Right ventricle myocardium inferior (tissue), 1 donor: ENCODE data around the gene TNNT1. TPM values are rescaled to one million over a fixed set of nuclear protein-coding genes. Genes with fewer than 3 reads are reported as not detected.
"Not testable (repeated sequence)": the region's sequence is repeated elsewhere in the genome, so short reads cannot be mapped to it uniquely, and the experiment has no call there.

ENCODE experiments used
- ATAC-seq: fragments of 200-7000 bp; cut with Tn5 transposase; one replicate; pipeline ENCODE4 v1.9.1; 2020; ENCODE audit warnings: mild to moderate bottlenecking, moderate library complexity
- DNase-seq: peaks from one replicate; pipeline ENCODE4 v3.0.0; 2021; ENCODE audit errors: missing footprints
- intact Hi-C: fragments of 100-400 bp; cut with DNase I; formaldehyde crosslinking; loops from one replicate; pipeline ENCODE4 v1.11.0; 2022
- total RNA-seq: library from RNA; stranded (reverse); fragmentation: NEBNext Ultra II Directional; extraction: Animal tissue kit (Norgen Biotek cat#: 25700); gene quantifications from one replicate; pipeline ENCODE4 v1.2.1, GENCODE V29; 2021
- donor health status: DM: no; HTN: yes; CAD: no; lungs with severe emphysema.

TNNT1 gene
- total RNA-seq, 1 donor from 2014 or later, result 66.0 TPM

DNA sequence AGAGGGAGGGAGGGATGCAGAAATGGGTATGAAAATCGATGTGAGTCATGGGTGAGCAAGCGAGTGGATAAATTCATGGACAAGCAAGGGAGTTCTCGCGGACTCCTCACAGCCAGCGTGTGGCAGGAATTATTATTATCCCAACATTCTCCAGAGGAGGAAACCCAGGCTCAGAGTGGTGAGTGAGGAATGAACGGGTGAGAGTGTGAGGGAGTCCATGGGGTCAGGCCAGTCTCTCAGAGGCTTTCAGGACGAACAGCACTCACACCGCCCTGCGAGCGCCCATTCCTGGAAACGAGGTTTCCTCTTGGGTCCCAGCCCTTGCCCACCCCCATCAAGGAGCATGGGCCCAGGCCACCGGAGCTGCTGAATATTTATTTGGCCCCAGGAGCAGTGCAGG lies 23.7 kb upstream of the TNNT1 start:
- DNase-seq (no peak), ATAC-seq (no peak)
- intact Hi-C loops, result no loop called here

DNA sequence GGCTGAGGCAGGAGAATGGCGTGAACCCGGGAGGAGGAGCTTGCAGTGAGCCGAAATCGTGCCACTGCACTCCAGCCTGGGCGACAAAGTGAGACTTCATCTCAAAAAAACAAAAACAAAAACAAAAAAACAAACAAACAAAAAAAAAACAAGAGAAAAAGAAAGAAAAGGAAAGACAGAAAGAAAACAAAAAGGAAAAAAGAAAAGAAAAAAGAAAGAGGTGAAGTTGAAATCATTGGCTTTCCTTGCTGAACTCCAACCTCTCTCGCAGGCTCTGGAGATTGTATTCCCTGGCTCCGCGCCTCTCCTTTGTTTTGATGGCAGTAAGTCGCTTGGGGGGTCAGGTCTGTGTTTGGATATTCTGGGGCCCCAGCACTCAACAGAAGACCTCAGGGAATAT lies 23.3 kb upstream of the TNNT1 start:
- intact Hi-C loops, DNase-seq, ATAC-seq: not testable (repeated sequence)

DNA sequence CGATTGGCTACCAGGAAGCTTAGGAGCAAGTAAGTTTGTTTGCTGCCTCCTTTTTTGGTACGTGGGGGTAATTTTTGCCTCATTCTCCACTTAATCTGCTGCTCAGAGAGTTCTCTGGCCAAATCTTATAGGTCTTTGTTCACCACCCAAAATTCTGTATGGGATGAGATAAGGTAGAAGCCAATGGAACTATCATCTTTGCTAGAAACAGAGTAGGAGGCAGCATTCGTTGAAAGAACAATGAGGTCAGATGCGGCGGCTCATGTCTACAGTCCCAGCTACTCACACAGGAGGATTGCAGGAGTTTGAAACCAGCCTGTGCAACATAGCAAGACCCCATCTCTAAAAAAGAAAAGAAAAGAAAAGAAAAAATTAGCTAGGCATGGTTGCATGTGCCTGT lies 22.4 kb upstream of the TNNT1 start:
- DNase-seq (peak; percentile 34), ATAC-seq (no peak)
- intact Hi-C loops, result no loop called here

DNA sequence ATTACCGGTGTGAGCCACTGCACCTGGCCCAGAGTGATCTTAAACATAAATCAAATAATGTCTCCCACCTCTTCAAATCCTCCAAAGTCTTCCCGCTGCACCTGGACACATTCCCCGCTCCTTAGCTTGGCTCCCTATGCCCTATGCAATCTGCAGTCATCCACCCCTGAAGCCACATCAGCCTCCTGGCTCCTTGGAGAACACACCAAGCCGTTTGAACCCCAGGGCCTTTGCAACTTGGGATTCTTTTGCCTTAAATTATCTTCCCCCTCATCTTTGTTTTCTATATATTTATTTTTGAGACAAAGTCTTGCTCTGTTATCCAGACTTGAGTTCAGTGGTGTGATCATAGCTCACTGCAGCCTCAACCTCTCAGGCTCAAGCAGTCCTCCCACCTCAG lies 20.1 kb upstream of the TNNT1 start:
- ATAC-seq (no peak), DNase-seq (no peak)
- intact Hi-C loops, result no loop called here

DNA sequence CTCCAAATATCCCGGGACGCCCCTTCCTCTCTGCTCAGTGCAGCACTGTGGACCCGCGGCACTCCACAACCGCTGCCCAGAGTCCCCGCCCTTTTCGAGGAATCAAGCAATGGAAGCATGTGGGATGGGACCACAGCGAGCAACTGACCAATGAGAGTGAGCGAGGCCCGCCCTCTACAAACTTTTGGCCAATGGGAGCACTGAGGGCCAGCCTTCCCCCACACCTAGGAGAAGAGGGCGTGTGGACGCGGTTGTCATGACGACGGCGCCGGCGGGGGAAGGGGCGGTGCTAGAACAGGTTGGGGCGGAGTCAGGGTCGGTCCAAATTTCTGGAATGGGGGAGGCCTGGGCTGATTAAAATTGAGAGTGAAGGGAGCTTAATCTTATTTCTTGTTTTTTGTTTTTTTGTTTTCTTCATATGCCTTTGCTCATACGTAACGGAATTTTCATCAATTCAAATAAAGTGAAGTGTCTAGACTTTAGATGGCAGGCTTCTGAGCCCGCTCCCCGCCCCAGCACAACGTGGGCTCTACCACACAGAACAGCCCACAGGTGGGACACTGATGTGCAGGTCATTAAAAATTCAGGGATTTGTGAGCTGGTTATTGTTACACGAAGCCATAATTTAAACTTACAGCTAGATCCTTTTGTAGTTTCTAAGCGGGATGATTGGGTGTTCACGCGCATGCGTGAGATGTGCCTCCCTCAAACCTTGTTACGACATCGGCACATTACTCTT lies 17.7 kb upstream of the TNNT1 start, which contains the start of gene DNAAF3:
Gene DNAAF3, minus strand, starts transcription at position 84 of the 739 bp plus-strand sequence. CDS start 200 bp downstream, outside the sequence.
- intact Hi-C loops, result no loop called here
- DNase-seq (peak; percentile 91), ATAC-seq (peak; percentile 98)

DNA sequence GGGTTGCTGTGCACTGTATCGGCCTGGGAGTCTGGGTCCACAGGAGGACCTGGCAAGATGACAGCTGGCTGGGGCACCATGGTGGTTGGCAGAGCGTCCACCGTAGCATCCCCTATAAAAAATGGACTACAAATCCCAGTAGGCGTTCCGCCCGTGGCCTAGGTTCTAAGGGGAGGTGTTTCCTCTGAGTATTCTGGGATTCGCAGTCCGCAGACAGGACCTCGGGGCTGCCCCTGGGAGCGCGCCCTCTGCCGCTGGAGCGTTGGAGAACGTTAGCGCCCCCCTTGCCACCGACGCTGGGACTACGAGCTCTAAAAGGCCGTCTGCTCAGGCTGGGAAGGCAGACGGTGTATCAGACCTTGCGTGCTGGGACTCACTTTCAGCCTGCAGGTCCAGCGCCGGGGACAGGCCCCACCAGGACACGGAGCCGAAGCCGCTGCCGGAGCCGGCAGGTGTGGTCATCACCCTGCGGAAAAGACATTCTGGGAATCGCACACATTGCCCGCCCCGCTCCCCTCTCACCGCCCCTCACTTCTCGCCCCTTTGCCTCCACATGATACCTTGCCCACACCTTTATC lies 17.0 kb upstream of the TNNT1 start:
- DNase-seq, result no peak
- ATAC-seq, result peak; percentile 63
- intact Hi-C loops, result no loop called here

DNA sequence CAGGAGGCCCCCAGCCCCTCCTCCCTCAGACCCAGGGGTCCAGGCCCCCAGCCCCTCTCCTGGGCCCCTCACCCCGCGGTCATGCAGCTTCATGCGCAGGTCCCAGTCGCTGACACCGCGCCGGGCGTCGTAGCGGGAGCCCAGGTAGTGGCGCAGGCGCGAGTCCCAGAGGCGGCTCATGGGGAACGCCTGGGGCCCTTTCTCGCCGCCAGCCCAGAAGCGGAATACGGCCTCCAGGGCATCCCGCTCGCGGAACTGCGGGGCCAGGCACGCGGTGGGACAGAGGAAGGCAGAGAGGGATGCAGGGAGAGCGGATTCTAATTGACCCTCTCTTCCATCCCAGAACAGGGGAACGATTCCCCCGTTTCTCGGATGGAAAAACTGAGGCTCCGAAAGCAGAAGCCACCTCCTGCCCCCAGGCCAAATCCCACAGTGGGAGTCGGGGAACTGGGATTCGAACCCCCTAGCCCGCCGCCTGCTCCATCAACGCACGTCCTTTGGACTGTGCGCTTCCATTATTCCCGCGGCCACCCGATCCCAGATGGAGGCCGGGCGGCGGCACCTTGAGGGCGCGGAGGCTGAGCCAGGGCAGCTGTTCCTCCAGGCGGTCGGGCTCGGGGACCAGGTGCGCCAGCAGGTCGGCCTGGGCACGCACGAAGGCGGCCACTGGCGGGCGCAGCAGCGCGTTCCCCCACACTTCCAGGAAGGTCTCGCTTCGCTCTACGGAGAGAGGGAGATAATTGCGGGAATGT lies 12.7 kb upstream of the TNNT1 start:
- ATAC-seq (no peak), DNase-seq (no peak)
- intact Hi-C loops, result loop anchor here (2.0 kb wide), 2 partner anchors 21 to 49 kb away; no protein-coding TSS in a partner anchor

DNA sequence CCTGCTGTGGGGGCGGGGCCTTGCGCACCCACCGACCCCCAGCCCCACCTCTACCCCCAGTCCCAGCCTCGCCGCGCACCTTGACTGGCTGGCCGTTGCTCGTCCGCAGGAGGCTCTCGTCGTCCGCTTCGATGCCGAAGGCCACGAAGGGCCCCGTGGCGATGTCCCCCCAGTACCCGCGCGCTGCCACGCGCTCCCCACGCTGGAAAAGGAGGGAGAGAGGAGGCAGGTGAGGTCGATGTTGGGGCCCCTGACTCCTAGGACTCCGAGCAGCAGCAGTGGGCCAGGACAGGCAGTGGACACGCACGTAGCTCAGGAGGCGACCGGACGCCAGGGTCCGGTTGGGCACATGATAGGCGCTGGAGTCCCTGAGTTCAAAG lies 12.0 kb upstream of the TNNT1 start:
- ATAC-seq, result no peak
- no peak for DNase-seq
- intact Hi-C loops, result loop anchor here (2.0 kb wide), 2 partner anchors 20 to 50 kb away; no protein-coding TSS in a partner anchor

DNA sequence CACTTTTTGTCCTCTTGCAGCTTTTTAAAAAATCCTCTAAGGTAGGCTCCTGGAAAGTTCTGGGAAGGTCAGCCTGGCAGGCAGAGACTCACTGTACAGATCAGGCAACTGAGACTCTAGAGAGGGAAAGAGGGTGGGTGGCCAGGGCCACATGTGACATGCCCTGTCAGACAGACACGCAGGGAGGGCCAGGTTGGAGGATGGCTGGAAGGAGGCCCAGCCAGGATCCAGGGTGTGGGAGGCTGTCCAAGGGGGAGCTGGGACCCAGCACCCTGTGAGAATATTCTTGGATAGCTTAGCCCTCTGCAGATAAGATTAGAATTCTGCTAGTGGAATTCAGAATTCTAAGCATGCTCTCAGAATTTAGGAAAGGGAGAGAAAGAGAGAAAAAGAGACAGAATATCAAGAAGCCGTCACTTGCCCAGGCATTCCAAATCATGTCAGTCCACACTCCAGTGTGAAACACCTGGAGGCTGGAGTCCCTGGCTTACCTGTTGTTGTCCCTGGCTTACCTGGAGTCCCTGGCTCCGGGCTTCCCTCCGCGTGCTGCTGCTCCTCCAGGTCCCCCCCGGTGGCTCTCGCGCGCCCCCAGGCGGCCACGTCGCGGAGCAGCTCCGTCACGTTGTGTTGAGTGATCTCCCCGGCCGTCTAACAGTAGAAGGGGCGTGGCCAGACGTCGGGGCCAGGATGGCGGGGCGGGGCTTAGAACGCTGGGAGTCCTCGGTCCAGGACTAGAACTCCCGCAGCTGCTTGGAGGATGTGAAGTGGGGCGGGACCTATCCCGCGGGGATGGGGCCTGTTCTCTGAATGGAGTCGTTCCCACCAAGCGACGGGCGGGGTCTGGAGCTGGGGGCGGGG lies 11.4 kb upstream of the TNNT1 start:
- ATAC-seq (peak; percentile 54), DNase-seq (peak; percentile 91)
- intact Hi-C loops, result loop anchor here (2.0 kb wide), 2 partner anchors 20 to 50 kb away; no protein-coding TSS in a partner anchor

DNA sequence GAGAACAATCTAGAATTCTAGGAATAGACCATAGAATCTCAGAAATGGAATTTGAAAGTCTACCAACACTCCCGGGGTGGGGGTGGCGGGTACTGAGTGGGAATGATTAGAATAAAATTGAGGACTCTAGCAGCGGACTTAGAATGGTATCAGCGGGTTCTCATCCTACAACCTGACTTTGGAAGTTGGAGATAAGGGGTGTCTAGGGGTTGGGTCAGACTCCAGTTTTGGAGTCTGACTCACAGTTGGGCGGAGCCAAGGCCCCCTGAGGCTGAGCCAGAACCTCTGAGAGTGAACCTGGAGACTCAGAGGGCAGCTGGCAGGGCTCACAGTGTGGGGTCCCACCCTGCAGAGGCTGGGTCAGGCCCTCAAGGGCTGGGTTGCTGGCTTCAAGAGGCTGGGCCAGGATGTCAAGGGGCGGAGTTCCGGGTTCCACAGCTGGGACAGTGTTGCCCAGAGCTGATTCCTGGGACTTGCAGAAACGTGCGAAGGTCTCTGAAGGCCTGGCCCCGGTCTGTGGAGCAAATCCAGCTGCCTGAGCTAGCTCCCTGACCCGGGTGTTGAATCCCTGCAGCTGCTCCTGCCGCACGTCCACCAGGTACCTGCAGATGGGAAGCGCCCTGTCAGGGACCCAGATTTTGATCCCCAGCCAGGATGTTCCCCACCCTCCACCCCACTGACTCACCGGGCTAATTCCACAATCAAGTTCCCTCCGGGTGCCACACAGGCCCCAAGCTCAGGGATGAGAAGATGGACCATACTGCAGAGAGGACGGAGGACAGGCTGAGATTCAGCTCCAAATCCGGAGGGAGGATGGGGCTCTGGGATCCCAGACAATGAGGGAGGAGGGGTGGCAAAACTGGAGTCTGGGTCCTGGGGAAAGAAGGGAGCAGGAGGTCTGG lies 10.1 kb upstream of the TNNT1 start:
- intact Hi-C loops, result loop anchor here (5.0 kb wide), 1 partner anchor 42 kb away; the partner anchor contains the start of gene PPP1R12C
- DNase-seq (peak; percentile 84), ATAC-seq (peak; percentile 78)

DNA sequence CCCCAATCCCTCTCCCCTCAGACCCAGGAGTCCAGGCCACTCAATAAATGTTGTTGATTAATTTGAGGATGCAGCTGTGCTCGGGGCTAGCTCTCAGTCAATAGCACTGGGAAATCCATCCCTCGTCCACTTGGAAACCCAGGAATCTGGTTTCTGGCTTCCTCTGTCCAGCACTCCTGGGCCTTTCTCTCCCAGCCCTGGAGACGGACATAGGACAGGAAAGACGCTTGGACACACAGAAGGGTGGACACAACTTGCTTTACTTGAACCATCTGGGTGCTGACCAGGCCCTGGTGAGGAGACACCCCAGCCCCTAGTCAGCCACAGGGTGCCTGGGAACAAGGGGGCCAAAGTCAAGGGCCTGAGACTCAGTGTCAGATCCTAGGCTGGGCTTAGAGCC lies 9.4 kb upstream of the TNNT1 start:
- intact Hi-C loops, result loop anchor here (5.0 kb wide), 1 partner anchor 41 kb away; the partner anchor contains the start of gene PPP1R12C
- ATAC-seq (no peak), DNase-seq (no peak)

DNA sequence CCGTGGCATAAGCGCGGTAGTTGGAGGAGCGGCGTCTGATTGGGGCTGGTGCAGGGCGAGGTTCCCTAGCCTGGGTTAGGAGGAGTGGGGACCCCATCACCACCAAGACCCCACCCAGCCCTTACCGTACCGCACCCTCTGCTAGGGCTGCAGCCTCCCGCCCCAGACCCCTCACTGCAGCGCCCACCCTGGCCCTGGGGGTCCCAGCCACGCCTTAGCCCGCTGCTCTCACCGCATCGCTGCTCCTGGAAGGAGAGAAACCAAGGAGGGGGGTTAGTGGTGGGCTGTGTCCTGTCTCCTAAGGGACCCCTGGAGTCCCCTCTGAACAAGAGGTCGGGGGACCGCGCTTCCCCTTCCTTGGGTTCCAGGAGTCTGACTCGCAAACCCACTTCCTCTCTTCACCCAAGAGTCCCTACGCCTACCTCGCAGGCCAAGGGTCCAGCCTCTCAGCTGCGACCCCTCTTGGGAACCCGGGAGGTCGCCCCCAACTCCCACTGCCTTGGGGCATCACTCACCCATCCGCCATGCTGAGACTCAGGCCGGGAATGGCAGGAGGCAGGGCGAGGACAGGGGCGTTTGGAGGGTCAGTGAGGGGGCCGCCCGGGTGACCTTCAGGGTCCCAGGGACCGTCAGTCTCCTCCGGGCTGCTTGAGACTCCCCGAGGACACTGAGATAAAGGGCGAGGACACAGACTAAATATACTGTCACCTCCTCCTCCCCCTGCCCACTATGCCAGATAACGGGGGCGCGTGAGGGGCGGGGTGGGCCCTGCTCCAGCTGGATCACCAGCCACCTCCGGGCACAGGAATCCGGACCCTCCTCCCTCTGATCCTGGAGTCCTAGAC lies 8.3 kb upstream of the TNNT1 start, which contains the start of gene TNNI3:
Gene TNNI3, minus strand, starts transcription at position 669 of the 845 bp plus-strand sequence. Its CDS starts 143 bp downstream, at position 526.
- DNase-seq, result no peak

DNA sequence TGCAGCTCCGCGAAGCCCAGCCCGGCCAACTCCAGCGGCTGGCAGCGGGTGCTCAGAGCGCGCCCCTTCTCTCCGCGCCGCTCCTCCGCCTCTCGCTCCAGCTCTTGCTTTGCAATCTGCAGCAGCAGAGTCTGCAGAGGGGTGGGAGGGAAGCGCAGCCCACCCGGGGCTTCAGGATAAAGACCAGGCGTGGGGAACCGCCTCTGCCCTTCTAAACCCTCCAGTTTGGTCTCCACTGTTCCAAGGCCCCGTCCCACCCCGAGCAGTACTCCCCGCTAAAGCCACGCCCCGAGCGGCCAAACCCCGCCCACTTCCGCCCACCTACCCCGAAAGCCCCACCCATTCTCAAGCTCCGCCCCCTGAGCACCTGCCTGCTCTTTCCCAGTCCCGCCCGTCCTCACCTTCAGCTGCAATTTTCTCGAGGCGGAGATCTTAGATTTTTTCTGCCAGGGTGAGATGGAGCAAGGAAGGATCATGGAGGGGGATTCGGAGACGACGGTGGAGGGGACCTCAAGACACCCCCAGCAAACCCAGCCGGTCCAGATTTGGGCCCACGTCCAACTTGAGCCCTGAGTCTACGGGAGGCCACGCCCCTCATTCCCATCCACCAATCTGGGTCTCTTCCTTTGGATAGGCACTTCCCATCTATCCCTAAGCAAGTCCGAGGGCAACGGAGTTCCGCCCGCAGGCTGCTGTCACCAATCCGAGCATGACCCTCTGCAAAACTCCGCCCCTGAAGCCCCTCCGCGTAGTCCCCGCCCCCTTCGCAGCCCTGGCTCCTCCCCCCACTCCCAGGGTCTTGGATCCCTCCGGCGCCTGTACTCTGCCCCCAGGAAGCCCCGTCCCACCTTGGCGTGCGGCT lies 7.4 kb upstream of the TNNT1 start:
- ATAC-seq (peak; percentile 42), DNase-seq (peak; percentile 76)
- intact Hi-C loops, result loop anchor here (5.0 kb wide), 1 partner anchor 39 kb away; the partner anchor contains the start of gene PPP1R12C

More for the DNA sequence above, 8.3 kb upstream of the TNNT1 start, which contains the start of gene TNNI3:
- intact Hi-C loops, result loop anchor here (5.0 kb wide), 1 partner anchor 40 kb away; the partner anchor contains the start of gene PPP1R12C
- ATAC-seq, result peak; percentile 43

DNA sequence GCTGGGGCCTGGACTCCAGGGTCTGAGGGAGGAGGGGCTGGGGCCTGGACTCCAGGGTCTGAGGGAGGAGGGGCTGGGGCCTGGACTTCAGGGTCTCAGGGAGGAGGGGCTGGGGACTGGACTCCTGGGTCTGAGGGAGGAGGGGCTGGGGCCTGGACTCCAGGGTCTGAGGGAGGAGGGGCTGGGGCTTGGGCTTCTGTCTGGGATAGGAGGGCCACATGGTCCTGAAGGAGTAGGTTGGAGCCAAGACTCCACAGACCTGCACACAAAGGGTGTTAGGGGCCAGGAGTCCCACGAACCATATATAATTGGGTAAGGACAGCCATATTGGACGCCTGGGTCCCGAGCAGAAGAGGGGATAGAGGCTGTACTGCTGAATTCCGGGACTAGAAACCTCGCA lies 6.8 kb upstream of the TNNT1 start:
- ATAC-seq, DNase-seq: not testable (repeated sequence)
- intact Hi-C loops, result loop anchor here (5.0 kb wide), 1 partner anchor 38 kb away; the partner anchor contains the start of gene PPP1R12C

DNA sequence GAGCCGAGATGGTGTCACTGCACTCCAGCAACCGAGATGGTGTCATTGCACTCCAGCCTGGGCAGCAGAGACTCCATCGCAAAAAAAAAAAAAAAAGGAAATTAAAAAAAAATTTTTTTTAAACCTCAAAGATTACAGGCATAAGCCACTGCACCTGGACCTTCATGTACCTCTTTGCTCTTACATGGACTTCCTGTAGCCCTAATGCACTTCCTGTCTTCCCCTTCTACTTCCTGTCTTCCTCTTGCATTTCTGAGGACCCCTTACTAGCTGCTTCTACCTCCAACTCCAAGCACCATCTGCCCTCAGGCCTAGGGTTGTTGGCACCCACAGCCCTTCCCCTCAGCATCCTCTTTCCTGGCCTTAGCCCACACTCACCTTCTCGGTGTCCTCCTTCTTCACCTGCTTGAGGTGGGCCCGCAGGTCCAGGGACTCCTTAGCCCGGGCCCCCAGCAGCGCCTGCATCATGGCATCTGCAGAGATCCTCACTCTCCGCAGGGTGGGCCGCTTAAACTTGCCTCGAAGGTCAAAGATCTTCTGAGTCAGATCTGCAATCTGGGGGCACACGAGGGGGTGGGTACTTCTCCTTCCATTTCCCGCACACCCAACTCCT lies 4.8 kb upstream of the TNNT1 start:
- ATAC-seq, result no peak
- intact Hi-C loops, result no loop called here
- DNase-seq, result no peak
